Fibroblast of peridontal ligament (primary cell): ENCODE measurements around the gene PTBP3.
"Not testable (repeated sequence)": the region's sequence is repeated elsewhere in the genome, so short reads cannot be mapped to it uniquely, and the experiment has no call there.

Source experiments
- DNase-seq: peaks from one replicate; pipeline ENCODE4 v3.0.0-alpha.2; 2010; ENCODE audit errors: extremely low read depth

PTBP3 gene

GRCh38 chr9:112207451-112207850 is 126.0 kb downstream of the PTBP3 start:
- DNase-seq = no peak

GRCh38 chr9:112203536-112203935 is 129.9 kb downstream of the PTBP3 start:
- DNase-seq = peak; percentile 39

GRCh38 chr9:112200711-112201110 is 132.7 kb downstream of the PTBP3 start:
- no peak for DNase-seq

- peak; percentile 6 for DNase-seq
These were observed 134.8 kb downstream of the PTBP3 start for GRCh38 chr9:112198646-112199045.

- peak; percentile 95 for DNase-seq
These were observed 138.4 kb downstream of the PTBP3 start for GRCh38 chr9:112194969-112195431.

GRCh38 chr9:112193572-112194288 is 139.7 kb downstream of the PTBP3 start:
- no peak for DNase-seq

- DNase-seq = not testable (repeated sequence)
These were observed 143.1 kb downstream of the PTBP3 start for GRCh38 chr9:112190320-112190719.

- DNase-seq = no peak
These were observed 144.5 kb downstream of the PTBP3 start for GRCh38 chr9:112188884-112189283.

GRCh38 chr9:112187404-112187803 is 146.0 kb downstream of the PTBP3 start:
- no peak for DNase-seq

GRCh38 chr9:112186695-112187094 is 146.7 kb downstream of the PTBP3 start:
- DNase-seq = no peak

- DNase-seq = no peak
These were observed 148.5 kb downstream of the PTBP3 start for GRCh38 chr9:112184946-112185345.

- DNase-seq = no peak
These were observed 149.2 kb downstream of the PTBP3 start for GRCh38 chr9:112184221-112184620.

GRCh38 chr9:112180387-112180881 is 153.0 kb downstream of the PTBP3 start:
- peak; percentile 31 for DNase-seq

- DNase-seq = peak; percentile 80
These were observed 153.6 kb downstream of the PTBP3 start for GRCh38 chr9:112179816-112180215.

- DNase-seq = no peak
These were observed 156.9 kb downstream of the PTBP3 start for GRCh38 chr9:112176524-112176923.

GRCh38 chr9:112175796-112176315 is 157.6 kb downstream of the PTBP3 start:
- no peak for DNase-seq

GRCh38 chr9:112174965-112175795 is 158.2 kb downstream of the PTBP3 start, which contains the start of gene SUSD1:
TSS of gene SUSD1 (minus strand) at chr9:112175297. CDS start at chr9:112175235, 62 bp downstream.
- no peak for DNase-seq

GRCh38 chr9:112174222-112174964 is 159.0 kb downstream of the PTBP3 start:
- peak; percentile 16 for DNase-seq

GRCh38 chr9:112173489-112174221 is 159.8 kb downstream of the PTBP3 start:
- DNase-seq = no peak

GRCh38 chr9:112170968-112171367 is 162.5 kb downstream of the PTBP3 start:
- DNase-seq = no peak

GRCh38 chr9:112170235-112170634 is 163.2 kb downstream of the PTBP3 start:
- DNase-seq = no peak
